Pericardium fibroblast (primary cell): ENCODE results near the gene RAB40C. TPM values are rescaled to one million over a fixed set of nuclear protein-coding genes. Genes with fewer than 3 reads are reported as not detected.

Experiments
- total RNA-seq: library from RNA; depleted of rRNA; stranded (reverse); fragments of >200 nt; gene quantifications from 2 replicates; pipeline ENCODE4 v1.2.3, GENCODE V29; 2015

The RAB40C gene, protein sequence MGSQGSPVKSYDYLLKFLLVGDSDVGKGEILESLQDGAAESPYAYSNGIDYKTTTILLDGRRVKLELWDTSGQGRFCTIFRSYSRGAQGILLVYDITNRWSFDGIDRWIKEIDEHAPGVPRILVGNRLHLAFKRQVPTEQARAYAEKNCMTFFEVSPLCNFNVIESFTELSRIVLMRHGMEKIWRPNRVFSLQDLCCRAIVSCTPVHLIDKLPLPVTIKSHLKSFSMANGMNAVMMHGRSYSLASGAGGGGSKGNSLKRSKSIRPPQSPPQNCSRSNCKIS
- 16.9 and 19.4 TPM in 2 replicates for total RNA-seq

GRCh38 chr16:589658-590187 is at the start of gene RAB40C:
Gene RAB40C, plus strand, starts transcription at chr16:590066. Its CDS starts 226 bp downstream, at chr16:590292.

GRCh38 chr16:560204-560700 is 29.6 kb upstream of the RAB40C start, which contains the start of gene PRR35:
Gene PRR35, plus strand, starts transcription at chr16:560394. Its CDS starts 2,901 bp downstream, at chr16:563295.

GRCh38 chr16:566475-567372 is 23.1 kb upstream of the RAB40C start, which contains the start of gene NHLRC4:
Gene NHLRC4, plus strand, starts transcription at chr16:567005. Its CDS starts 1,043 bp downstream, at chr16:568048.

GRCh38 chr16:569445-570254 is 20.2 kb upstream of the RAB40C start, which contains the start of gene PIGQ:
Gene PIGQ, plus strand, starts transcription at chr16:569968. Its CDS starts 4,107 bp downstream, at chr16:574075.

GRCh38 chr16:630815-631405 is 41.0 kb downstream of the RAB40C start, which contains the start of gene WFIKKN1:
Gene WFIKKN1, plus strand, starts transcription at chr16:630985. Its CDS starts 269 bp downstream, at chr16:631254.

DNA sequence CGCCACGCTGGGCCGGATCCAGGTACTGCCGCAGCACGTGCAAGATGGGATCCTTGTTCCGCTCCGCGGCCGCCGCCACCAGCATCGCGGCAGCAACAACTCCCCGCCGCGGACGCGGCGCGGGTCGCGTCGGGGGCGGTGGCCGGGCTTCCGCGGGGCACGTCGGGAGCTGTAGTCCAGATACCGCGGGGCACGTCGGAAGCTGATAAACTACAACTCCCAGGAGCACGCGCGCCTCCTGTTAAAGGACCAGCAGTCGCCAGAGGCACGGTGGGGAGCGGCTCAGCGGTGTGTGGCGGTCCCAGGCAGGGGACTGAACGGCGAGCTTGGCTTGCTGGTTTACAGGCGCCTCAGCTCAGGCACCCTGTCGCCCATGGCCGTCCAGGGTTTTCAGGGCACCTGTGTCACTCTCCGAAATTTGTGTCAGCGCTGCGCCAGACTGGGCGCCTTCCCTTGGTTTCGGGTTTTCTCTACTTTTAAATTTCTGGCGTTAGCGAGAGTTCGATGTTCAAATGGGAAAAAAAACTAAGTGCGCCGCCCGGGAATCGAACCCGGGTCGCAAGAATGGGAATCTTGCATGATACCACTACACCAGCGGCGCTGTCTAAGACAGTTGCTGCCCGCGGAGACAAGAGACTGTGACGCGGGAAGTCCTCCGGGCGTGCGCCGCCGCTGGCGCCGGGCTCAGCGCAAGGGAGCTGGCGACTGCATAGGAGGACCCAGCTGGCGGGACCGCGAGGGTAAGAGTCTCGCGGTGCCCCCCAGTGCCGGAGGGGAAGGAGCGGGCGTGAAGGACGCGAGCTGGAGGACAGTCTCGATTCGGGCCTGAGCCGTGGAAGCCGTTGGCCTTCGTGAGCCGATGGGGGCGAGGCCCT is 46.6 kb downstream of the RAB40C start, which contains the start of gene METTL26:
Gene METTL26, minus strand, starts transcription at position 100 of the 875 bp plus-strand sequence. Its CDS starts 15 bp downstream, at position 85.

GRCh38 chr16:641326-642188 is 51.7 kb downstream of the RAB40C start, which contains the start of gene MCRIP2:
Gene MCRIP2, plus strand, starts transcription at chr16:641828. Its CDS starts 164 bp downstream, at chr16:641992.

DNA sequence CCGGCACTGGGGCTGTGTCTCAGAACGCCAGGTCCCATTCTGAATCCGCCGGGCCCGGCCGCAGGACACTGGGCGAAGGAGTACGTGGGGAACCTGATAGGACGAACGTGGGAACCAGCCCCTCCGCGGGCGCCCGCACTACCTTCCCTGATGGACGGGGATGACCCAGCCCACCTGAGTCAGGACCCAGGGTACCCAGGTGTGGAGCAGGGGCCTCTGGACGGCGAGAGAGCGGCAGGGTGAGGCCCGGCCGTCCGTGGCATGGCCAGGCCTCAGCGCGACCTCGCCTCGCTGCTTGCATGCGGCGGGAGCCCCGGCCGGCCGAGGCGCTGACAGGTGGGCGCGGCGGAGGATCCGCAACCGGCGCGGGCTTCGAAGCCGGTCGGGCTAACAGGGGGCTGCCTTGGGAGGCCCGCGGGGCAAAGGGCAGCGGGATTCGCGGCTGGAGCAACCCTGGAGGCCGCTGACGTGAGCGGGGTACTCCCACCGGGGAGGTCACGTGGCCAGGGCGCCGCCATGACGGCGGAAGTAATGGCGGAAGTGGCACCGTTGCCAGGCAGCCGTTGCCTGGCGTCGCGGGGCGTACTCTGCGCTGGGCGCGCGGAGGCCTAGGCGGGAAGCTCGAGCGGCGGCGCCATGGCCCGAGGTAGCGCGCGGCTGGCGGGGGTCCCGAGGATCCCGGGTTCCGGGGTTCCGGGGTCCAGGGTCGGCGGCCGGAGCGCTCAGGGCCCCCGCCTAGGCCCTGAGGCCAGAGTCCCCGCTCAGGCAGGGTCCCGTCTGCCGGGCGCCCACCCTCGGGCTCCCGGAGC is 59.1 kb downstream of the RAB40C start, which contains the start of gene WDR90:
Gene WDR90, plus strand, starts transcription at position 585 of the 809 bp plus-strand sequence. Its CDS starts 52 bp downstream, at position 637.

DNA sequence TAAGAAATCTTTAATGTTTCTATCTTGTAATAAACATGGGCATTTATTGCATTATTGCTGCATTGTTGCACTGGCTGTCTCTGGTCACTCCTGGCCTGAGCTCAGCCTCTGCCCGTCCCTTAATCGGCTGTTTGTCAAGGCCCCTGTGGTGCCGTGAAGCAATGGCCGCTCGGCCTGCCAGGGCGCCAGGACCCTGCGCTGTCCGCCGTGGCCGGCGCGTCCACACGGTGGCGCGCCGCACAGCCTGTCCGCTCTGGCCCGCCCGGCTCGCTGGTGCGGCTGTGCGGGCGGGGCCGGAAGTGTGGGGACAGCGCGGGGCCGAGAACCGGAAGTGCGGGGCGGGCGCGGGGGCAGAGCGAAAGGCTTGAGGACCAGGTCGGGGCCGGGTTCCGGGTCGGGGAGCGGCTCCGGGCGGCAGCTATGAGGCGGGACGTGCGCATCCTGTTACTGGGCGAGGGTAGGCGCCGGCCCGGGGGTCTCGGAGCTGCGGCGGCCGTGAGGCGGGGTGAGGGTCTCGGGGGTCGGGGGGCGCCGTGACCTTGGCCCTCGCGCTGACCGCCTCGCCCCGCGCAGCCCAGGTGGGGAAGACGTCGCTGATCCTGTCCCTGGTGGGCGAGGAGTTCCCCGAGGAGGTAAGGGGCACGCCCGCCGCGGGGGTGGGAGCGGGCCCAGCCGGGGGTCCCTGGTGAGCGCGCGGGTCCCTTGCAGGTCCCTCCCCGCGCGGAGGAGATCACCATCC is 78.1 kb downstream of the RAB40C start, which contains the start of gene RHOT2:
Gene RHOT2, plus strand, starts transcription at position 353 of the 739 bp plus-strand sequence. Its CDS starts 68 bp downstream, at position 421.

DNA sequence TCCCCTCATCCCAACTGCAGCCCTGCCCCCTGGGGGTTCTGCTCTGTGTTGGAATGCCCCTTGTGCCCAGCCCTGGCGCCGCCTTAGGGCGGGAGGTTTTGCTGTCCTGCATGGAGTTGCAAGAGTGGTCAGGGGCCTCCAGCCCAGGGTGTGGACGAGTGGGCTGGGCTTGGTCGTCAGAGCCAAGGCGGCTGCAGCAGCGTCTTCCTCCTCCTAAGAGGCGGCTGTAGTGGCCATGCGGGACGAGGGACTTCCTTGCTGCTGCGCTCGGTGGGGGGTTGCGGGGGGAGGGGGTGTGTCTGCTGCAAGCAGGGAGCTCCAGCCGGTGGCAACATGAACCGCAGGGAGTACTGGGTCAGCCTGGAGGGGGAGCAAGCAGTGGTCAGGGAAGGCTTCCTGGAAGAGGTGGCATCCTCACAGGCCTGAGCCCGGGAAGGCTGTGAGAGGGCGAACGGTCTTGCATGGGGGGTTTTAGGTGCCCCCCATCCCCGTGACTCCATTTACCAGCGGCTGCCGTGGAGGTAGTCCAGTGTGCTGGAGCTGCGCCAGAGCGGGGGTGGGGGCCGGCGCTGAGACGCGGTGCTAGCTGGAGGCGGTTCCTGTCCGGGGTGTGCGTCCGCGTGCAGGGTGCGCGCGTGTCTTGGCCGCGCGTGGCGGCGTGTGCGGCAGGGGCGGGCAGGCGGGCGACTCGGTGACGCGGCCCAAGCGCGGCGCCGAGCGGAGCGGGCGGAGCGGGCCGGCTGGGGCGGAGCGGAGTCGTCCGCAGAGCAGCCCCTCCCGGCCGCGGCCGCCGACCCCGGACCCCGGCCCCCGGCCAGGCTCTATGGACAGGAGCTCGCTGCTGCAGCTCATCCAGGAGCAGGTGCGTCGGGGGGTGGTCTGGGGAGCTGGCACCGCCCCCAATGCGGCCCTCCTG is 85.4 kb downstream of the RAB40C start, which contains the start of gene RHBDL1:
Gene RHBDL1, plus strand, starts transcription at position 704 of the 916 bp plus-strand sequence. Its CDS starts 120 bp downstream, at position 824.

Other genes with a start within 250 kb of the RAB40C start
- 17.3 and 18.3 TPM in 2 replicates for gene AXIN1, start 237.3 kb upstream of the RAB40C start, total RNA-seq
- gene MRPL28, start 219.5 kb upstream of the RAB40C start, total RNA-seq: 86.1 and 88.2 TPM in 2 replicates
- gene PGAP6, start 208.1 kb upstream of the RAB40C start, total RNA-seq: 56.3 and 67.3 TPM in 2 replicates
- 169 and 171 TPM in 2 replicates for gene NME4, start 192.9 kb upstream of the RAB40C start, total RNA-seq
- gene DECR2, start 188.2 kb upstream of the RAB40C start, total RNA-seq: 16.6 and 19.5 TPM in 2 replicates
- gene RAB11FIP3, start 164.4 kb upstream of the RAB40C start, total RNA-seq: 26.7 and 36.1 TPM in 2 replicates
- gene CAPN15, start 62.4 kb upstream of the RAB40C start, total RNA-seq: 36.5 and 48.2 TPM in 2 replicates
- gene PRR35, start 29.7 kb upstream of the RAB40C start, total RNA-seq: not detected in 2 replicates
- 3.8 and 5.0 TPM in 2 replicates for gene NHLRC4, start 23.1 kb upstream of the RAB40C start, total RNA-seq
- 28.5 and 35.1 TPM in 2 replicates for gene PIGQ, start 20.1 kb upstream of the RAB40C start, total RNA-seq
- 0.12 TPM in 1 of 2 replicates, not detected in the other for gene WFIKKN1, start 40.9 kb downstream of the RAB40C start, total RNA-seq
- 152 and 181 TPM in 2 replicates for gene METTL26, start 46.2 kb downstream of the RAB40C start, total RNA-seq
- 23.7 and 31.7 TPM in 2 replicates for gene MCRIP2, start 51.8 kb downstream of the RAB40C start, total RNA-seq
- 8.5 TPM in 2 replicates for gene WDR90, start 59.3 kb downstream of the RAB40C start, total RNA-seq
- gene RHOT2, start 78.1 kb downstream of the RAB40C start, total RNA-seq: 46.9 and 47.1 TPM in 2 replicates
- 0.58 and 4.4 TPM in 2 replicates for gene RHBDL1, start 85.6 kb downstream of the RAB40C start, total RNA-seq
- 163 and 189 TPM in 2 replicates for gene STUB1, start 90.3 kb downstream of the RAB40C start, total RNA-seq
- 58.3 and 58.7 TPM in 2 replicates for gene JMJD8, start 94.3 kb downstream of the RAB40C start, total RNA-seq
- 10.3 and 12.1 TPM in 2 replicates for gene WDR24, start 100.3 kb downstream of the RAB40C start, total RNA-seq
- gene FBXL16, start 115.7 kb downstream of the RAB40C start, total RNA-seq: 0.17 and 0.93 TPM in 2 replicates
- gene METRN, start 125.1 kb downstream of the RAB40C start, total RNA-seq: 119 and 164 TPM in 2 replicates
- gene ANTKMT, start 131.1 kb downstream of the RAB40C start, total RNA-seq: 32.9 and 39.3 TPM in 2 replicates
- 0.94 and 2.1 TPM in 2 replicates for gene CCDC78, start 136.4 kb downstream of the RAB40C start, total RNA-seq
- 5.5 and 13.9 TPM in 2 replicates for gene HAGHL, start 137.0 kb downstream of the RAB40C start, total RNA-seq
- gene CIAO3, start 150.9 kb downstream of the RAB40C start, total RNA-seq: 13.4 and 18.3 TPM in 2 replicates
- gene MSLN, start 170.7 kb downstream of the RAB40C start, total RNA-seq: 1.6 and 2.0 TPM in 2 replicates
- 17.6 and 21.6 TPM in 2 replicates for gene RPUSD1, start 198.3 kb downstream of the RAB40C start, total RNA-seq
- 1.6 and 7.8 TPM in 2 replicates for gene CHTF18, start 198.6 kb downstream of the RAB40C start, total RNA-seq
- gene GNG13, start 210.7 kb downstream of the RAB40C start, total RNA-seq: not detected in 2 replicates